ENCODE data around the gene NXPH1. TPM values are rescaled to one million over a fixed set of nuclear protein-coding genes. Genes with fewer than 3 reads are reported as not detected.
A peak's percentile ranks its signal among the peaks of the same experiment; 100 is the strongest.

Gene NXPH1
- total RNA-seq, 1 experiment from 2014 or later, result not detected

DNA sequence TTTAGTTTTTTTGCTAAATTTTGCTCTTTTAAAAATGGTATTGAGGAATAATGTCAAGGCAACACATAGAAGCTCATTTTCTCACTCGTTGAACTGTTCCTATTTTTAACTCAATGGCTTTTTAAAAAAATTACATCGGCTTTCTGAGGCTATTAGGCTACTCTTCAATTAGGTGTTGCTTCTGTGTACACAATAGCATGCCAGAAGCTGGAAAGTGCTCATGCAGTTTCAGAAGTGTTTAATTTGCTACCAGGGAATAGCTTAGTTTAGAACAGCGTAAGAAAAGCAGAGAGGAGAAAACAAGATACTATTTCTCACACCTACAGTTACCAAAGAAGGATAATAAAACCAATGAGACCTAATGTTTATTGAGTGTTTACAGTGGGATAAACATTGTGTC is 157.4 kb downstream of the NXPH1 start:
- CTCF ChIA-PET, result interaction anchor here (0.6 kb wide), 2 partner anchors 27 to 366 kb away, joined by 3 read pairs; no protein-coding TSS in a partner anchor
- Mint-ChIP-seq H3K27ac (ENCODE audit: unreplicated experiment) (no peak overlapping the region), H3K4me1 (ENCODE audit: low read depth, unreplicated experiment) (peaks cover 10% of the 10 kb centered on the region), H3K9me3 (ENCODE audit: low read depth, unreplicated experiment) (peaks cover 3% of the 10 kb centered on the region), H3K27me3 (ENCODE audit: unreplicated experiment) (no peaks in the 10 kb centered on the region), H3K36me3 (ENCODE audit: insufficient read depth, unreplicated experiment) (no peaks in the 10 kb centered on the region), H3K4me3 (ENCODE audit: low read depth, unreplicated experiment) (no peak overlapping the region)
- TF ChIP-seq, protein P1, sequence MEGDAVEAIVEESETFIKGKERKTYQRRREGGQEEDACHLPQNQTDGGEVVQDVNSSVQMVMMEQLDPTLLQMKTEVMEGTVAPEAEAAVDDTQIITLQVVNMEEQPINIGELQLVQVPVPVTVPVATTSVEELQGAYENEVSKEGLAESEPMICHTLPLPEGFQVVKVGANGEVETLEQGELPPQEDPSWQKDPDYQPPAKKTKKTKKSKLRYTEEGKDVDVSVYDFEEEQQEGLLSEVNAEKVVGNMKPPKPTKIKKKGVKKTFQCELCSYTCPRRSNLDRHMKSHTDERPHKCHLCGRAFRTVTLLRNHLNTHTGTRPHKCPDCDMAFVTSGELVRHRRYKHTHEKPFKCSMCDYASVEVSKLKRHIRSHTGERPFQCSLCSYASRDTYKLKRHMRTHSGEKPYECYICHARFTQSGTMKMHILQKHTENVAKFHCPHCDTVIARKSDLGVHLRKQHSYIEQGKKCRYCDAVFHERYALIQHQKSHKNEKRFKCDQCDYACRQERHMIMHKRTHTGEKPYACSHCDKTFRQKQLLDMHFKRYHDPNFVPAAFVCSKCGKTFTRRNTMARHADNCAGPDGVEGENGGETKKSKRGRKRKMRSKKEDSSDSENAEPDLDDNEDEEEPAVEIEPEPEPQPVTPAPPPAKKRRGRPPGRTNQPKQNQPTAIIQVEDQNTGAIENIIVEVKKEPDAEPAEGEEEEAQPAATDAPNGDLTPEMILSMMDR (IDR thresholded peaks at IDR 0.05; ENCODE audit: unreplicated experiment), result no peak
- no TSS peak for BruUV-seq (replicated peaks)
- intact Hi-C loops (cut with micrococcal nuclease; ENCODE audit: unreplicated experiment), result loop anchor here (10.0 kb wide), 1 partner anchor 134 kb away; no protein-coding TSS in a partner anchor
- DNase-seq, result no peak

DNA sequence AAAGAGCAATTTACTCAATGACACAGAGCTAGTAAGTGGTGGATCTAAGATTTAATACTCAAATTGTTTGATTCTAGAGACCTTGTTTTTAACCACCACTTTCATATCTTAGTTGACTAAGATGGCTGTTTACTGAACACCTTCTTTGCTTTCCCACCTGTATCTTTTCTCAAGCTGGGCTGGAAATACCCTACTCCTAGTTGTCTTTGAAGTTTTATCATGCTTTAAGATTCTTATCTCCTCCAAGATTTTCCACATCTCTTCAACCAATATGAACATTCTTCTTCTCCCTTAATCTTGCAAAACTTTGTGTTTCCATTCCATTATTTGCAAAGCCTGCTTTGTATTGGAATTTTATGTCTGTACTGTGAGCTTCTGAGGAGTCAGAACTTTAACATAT is 157.9 kb downstream of the NXPH1 start:
- H3K4me1 Mint-ChIP-seq (ENCODE audit: low read depth, unreplicated experiment), result peaks cover 10% of the 10 kb centered on the region
- H3K27me3 Mint-ChIP-seq (ENCODE audit: unreplicated experiment), result no peaks in the 10 kb centered on the region
- DNase-seq, result no peak
- H3K36me3 Mint-ChIP-seq (ENCODE audit: insufficient read depth, unreplicated experiment), result no peaks in the 10 kb centered on the region
- no peak overlapping the region for H3K27ac Mint-ChIP-seq (ENCODE audit: unreplicated experiment)
- TF ChIP-seq, protein P1 (IDR thresholded peaks at IDR 0.05; ENCODE audit: unreplicated experiment), result no peak
- intact Hi-C loops (cut with micrococcal nuclease; ENCODE audit: unreplicated experiment), result loop anchor here (10.0 kb wide), 1 partner anchor 134 kb away; no protein-coding TSS in a partner anchor
- CTCF ChIA-PET, result no interaction called here
- H3K4me3 Mint-ChIP-seq (ENCODE audit: low read depth, unreplicated experiment), result no peak overlapping the region
- H3K9me3 Mint-ChIP-seq (ENCODE audit: low read depth, unreplicated experiment), result peaks cover 3% of the 10 kb centered on the region
- BruUV-seq (replicated peaks), result no TSS peak

DNA sequence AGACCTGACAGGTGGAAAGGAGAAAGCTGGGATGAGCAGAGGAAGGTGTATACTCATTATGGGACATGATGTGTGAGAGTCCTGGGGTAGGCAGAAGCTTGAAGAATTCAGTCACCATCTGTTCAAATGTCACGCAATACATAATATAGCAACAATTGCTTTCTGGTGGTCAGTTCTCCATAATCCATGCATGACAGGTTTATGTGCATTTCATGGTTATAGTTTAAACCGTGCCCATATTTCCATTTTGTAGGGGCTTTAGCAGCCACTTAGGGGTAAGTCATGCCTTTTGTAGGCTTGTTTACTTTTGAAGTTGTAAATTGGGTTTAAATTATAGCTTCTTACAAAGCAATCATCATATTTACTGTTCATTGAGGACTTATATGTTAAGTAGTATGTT is 158.8 kb downstream of the NXPH1 start:
- no peak for DNase-seq
- CTCF ChIA-PET, result no interaction called here
- no peaks in the 10 kb centered on the region for H3K27me3 Mint-ChIP-seq (ENCODE audit: unreplicated experiment)
- BruUV-seq (replicated peaks), result no TSS peak
- H3K4me3 Mint-ChIP-seq (ENCODE audit: low read depth, unreplicated experiment), result no peak overlapping the region
- no peak overlapping the region for H3K27ac Mint-ChIP-seq (ENCODE audit: unreplicated experiment)
- H3K4me1 Mint-ChIP-seq (ENCODE audit: low read depth, unreplicated experiment), result peaks cover 17% of the 10 kb centered on the region
- intact Hi-C loops (cut with micrococcal nuclease; ENCODE audit: unreplicated experiment), result loop anchor here (10.0 kb wide), 1 partner anchor 133 kb away; no protein-coding TSS in a partner anchor
- H3K36me3 Mint-ChIP-seq (ENCODE audit: insufficient read depth, unreplicated experiment), result no peaks in the 10 kb centered on the region
- TF ChIP-seq, protein P1 (IDR thresholded peaks at IDR 0.05; ENCODE audit: unreplicated experiment), result no peak
- peaks cover 3% of the 10 kb centered on the region for H3K9me3 Mint-ChIP-seq (ENCODE audit: low read depth, unreplicated experiment)

DNA sequence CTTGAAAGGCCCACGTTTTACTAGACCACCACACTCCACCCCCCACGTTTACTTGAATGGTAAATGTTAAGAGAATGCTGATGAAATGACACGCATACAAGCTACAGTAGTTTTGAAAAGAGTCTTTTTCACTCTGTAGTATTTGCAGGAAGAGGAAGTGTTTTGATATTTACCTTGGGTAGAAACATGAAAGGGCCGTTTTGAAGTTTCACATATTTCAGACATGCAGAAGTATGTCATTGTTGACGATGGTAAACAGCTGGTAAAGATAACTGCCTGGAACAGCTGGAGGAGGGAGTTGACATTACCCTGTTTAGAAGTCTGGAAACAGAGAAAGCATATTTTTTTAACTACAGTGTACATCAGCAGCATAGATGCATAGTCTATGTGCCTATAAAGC is 160.7 kb downstream of the NXPH1 start:
- no peaks in the 10 kb centered on the region for H3K36me3 Mint-ChIP-seq (ENCODE audit: insufficient read depth, unreplicated experiment)
- CTCF ChIA-PET, result interaction anchor here (1.2 kb wide), 1 partner anchor 157 kb away, joined by 3 read pairs; no protein-coding TSS in a partner anchor

More for the DNA sequence above, 160.7 kb downstream of the NXPH1 start:
- no peaks in the 10 kb centered on the region for H3K27me3 Mint-ChIP-seq (ENCODE audit: unreplicated experiment)
- TF ChIP-seq, protein P1 (IDR thresholded peaks at IDR 0.05; ENCODE audit: unreplicated experiment), result no peak
- DNase-seq, result no peak
- BruUV-seq (replicated peaks), result no TSS peak
- no peak overlapping the region for H3K4me3 Mint-ChIP-seq (ENCODE audit: low read depth, unreplicated experiment)
- intact Hi-C loops (cut with micrococcal nuclease; ENCODE audit: unreplicated experiment), result loop anchor here (10.0 kb wide), 1 partner anchor 131 kb away; no protein-coding TSS in a partner anchor
- H3K27ac Mint-ChIP-seq (ENCODE audit: unreplicated experiment), result peak overlapping the region; percentile 45
- H3K9me3 Mint-ChIP-seq (ENCODE audit: low read depth, unreplicated experiment), result peaks cover 3% of the 10 kb centered on the region
- peaks cover 23% of the 10 kb centered on the region for H3K4me1 Mint-ChIP-seq (ENCODE audit: low read depth, unreplicated experiment)
